HG02798 (cell line): ENCODE results near the gene IL7R.
"Not testable (repeated sequence)": the region's sequence is repeated elsewhere in the genome, so short reads cannot be mapped to it uniquely, and the experiment has no call there.

Source experiments
- ATAC-seq: cut with Tn5 transposase; IDR thresholded peaks from one replicate; pipeline ENCODE4 v1.9.1; 2021; ENCODE audit warnings: mild to moderate bottlenecking; ENCODE audit not compliant: unreplicated experiment, poor library complexity

IL7R gene

GRCh38 chr5:35863159-35863558, 6.5 kb downstream of the IL7R start:
- ATAC-seq = no peak

- ATAC-seq = no peak
Measured at GRCh38 chr5:35867998-35868397, 11.3 kb downstream of the IL7R start.

DNA sequence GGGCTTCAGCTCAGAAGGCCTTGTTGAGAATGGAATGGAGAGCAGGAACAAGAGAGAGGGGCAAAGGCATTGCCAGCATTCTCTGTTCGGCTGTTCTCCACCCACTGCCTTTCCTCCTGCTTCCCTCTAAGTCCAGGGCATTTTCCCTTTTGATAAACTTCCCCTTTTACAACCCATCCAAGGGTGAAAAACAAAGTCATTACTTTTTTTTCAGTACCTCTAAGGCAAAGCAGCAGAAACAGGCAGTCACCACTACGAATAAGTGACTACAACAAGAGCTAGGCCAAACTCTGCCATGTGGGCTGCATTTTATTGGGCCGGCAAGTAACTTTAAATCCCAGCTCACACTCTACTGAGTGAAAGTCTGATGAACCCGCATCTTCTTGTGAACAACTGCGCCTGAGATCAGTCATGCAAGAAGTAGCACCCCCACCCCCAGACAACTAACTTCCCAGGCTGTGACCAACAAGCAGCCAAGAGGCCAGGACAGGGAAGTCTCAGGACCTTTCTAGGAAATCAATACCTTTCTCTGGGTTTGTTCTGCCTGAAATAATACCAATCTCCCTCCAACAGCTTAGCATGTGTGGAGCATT, 13.1 kb downstream of the IL7R start:
- ATAC-seq = no peak

GRCh38 chr5:35870605-35871004, 13.9 kb downstream of the IL7R start:
- no peak for ATAC-seq

DNA sequence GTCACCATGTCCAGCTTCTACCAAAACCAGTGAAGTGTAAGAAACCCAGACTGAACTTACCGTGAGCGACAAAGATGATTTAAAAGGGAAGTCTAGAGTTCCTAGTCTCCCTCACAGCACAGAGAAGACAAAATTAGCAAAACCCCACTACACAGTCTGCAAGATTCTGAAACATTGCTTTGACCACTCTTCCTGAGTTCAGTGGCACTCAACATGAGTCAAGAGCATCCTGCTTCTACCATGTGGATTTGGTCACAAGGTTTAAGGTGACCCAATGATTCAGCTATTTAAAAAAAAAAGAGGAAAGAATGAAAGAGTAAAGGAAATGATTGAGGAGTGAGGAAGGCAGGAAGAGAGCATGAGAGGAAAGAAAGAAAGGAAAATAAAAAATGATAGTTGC, 19.8 kb downstream of the IL7R start:
- no peak for ATAC-seq

DNA sequence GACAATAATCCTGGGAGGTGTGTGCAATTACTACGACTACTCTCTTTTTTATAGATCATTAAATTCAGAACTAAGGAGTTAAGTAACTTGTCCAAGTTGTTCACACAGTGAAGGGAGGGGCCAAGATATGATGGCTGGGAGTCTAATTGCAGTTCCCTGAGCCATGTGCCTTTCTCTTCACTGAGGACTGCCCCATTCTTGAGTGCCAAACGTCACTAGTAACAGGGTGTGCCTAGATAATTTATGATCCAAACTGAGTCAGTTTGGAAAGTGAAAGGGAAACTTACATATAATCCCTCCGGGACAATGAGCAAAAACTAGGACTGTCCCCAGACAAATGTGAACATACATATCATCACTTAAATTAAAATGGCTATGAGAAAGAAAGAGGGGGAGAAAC, 20.2 kb downstream of the IL7R start:
- no peak for ATAC-seq

DNA sequence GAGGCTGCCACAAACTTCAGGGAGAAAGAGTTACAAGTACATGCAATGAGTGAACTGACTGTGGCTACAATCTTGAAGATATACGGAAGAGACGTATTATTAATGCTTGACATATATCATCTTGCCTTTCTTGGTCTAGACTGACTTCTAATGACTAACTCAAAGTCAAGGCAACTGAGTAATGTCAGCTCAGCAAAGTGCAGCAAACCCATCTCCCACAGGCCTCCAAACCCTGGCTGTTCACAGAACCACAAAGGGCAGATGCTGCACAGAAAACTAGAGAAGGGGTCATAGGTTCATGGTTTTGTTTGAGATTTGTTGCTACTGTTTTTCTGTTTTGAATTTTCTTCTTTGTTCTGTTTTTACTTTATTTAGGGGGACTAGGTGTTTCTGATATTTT, 21.0 kb downstream of the IL7R start:
- ATAC-seq = no peak

- no peak for ATAC-seq
Measured at GRCh38 chr5:35878079-35878478, 21.4 kb downstream of the IL7R start.

- ATAC-seq = no peak
Measured at GRCh38 chr5:35879096-35879495, 22.4 kb downstream of the IL7R start.

DNA sequence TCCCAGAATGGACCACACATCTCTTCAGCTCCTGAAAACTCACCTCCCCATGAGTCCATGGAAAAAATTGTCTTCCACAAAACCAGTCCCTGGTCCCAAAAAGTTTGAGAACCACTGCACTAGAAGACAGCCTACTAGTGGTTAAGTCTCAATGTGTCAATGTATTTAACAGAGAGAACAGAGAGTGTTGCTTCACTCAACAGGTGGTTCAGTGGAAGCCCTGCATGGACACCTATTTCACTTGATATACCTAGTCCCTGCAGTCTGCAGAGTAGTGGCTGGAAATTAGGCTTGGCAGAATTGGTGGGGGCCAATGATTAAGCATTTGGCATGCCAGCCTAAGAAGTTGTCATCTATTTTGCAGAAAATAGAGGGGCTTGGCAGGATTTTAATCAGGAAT, 23.0 kb downstream of the IL7R start:
- no peak for ATAC-seq

GRCh38 chr5:35880156-35880555, 23.5 kb downstream of the IL7R start:
- no peak for ATAC-seq

GRCh38 chr5:35881758-35882157, 25.1 kb downstream of the IL7R start:
- no peak for ATAC-seq

- ATAC-seq = no peak
Measured at GRCh38 chr5:35884191-35884769, 27.6 kb downstream of the IL7R start.

DNA sequence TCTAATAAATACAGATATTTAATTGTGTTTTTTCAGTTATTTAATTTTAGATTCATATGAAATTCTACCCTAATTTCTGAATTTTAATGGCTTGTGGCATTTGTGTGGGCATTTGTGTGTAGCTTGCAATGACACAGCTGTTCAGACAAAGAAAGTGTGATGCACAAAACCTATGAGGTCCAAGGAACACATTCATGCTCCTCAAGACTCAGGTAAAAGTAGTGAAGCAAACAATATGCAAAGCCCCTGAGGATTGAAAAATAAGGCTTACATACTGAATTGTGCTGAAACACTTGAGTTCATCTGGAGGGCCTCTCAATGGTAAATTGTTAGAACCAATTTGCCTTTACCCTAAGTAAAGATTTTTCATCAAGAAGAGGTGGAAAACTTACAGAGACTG, 28.1 kb downstream of the IL7R start:
- ATAC-seq = no peak

DNA sequence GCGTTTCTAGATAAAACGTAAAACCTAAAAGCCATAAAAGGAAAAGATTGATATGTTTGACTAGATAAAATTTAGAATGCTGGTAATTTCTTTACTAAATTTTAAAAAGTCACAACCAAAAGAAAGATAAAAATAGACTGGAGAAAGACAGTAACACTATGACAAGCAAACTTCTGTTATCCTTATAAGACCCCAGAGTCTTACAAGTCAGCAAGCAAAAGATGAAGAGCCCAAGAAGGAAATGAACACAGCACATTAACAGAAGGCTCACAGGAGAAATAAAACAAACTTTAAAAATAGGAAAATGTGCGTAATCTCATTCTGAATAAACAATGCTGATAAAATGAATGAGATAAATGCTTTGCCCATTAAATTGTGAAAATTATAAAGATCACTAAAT, 29.7 kb downstream of the IL7R start:
- ATAC-seq = no peak

DNA sequence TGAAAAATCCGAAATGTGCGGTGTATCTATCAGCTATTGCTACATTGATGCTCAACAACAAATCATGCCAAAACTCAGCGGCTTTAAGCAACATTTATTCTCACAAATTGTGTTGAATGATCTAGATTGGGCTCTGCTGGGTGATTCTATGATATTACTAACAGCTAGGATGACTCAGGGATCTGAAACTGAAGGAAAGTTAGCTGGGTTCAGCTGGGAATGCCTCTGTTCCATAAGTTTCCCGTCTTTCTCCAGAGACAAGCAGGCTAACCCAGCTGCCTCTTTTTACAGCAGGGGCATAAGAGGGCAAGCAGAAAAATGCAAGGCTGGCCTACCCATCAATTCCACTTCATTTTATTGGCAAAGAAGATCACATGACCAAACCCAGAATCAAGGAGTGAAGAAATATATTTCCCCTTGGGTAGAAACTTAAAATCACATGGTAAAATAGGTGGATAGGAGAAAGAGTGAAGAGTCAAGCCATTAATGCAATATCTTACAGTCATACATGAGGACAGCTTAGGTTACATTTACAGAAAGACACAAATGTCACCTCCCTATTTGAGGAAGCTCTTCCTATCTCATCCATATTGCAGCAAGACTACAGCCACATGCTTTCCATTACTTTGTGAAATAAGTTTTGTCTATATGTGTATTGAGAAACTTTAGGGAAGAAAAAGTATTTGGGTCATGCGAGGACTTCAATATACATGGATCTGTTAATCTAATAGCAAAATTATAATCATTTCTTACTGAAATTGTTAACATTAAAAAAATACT, 30.8 kb downstream of the IL7R start:
- no peak for ATAC-seq

DNA sequence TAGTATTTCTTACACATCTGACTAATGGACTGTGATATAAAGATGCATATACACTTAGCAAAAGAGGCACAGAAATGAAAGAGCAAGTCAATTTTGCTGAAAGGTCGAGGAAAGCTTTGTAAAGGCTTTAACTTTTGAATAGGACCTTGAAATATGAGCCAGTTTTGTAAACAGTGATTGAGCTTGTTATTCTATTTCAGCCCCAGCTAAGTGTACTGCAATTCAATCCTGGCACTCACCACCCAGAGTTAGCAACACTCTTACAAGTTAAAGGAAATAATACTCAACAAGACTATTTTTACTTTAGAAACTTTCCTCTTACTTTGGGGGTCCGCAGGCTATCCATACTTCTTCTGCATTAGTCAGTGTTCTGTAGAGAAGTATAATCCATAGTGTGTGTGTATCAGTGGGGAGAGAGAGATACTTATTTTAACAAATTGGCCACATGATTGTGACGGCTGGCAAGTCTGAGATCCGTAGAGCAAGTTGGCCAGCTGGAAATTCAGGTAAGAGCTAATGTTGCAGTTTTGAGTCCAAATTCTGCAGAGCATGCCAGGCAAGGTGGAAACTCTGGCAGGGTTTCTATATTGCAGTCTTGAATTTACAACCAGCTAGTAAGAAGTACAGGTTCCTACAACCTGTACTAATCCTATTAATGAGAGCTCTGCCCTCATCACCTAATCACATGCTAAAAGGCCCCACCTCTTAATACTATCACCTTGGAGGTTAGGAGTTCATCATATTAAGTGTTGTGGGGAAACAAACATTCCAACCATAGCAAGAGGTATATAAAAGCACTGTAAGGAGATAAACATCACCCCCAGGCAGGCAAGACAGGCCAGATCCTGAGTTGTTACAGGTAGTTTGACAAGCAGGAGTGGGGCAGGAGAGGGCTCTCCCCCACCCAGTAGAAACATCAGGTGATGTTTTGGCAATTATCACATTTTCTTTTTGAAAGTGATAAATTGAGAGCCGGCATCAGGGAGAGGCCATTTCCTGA, 33.6 kb downstream of the IL7R start:
- no peak for ATAC-seq

- not testable (repeated sequence) for ATAC-seq
Measured at GRCh38 chr5:35892799-35893198, 36.1 kb downstream of the IL7R start.

- no peak for ATAC-seq
Measured at GRCh38 chr5:35894131-35894530, 37.4 kb downstream of the IL7R start.

DNA sequence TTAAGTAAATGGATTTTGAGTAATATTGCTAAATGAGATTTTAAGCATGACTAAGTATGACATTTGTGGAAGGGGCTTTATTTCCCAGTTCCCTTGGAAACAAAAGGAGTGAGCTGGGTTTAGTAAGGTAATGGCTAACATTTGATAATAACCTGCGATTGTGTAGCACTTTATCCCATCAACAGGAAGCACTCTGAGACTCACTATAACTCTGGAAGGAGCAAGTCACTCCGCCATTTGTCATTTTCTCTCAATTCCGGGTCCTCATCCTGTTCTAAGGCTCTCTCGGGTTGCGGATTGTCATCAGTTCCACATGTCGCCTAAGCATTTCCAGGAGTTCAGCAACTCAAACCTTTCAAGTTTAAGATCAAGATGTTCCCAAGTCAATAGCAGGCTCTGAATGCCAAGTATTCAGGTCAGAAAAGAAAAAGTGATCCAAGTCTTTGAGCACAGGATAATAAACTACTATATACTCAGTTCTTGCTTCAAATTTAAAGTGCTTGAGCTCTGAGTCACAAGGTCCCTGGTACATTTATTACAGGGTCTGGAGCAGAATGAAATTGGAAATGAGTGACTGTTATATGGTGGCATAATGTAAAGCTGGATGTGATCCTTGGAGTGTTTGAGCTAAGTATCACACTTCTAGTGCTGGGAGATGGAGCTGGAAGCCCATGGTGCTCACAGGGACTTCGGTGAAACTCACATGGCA, 42.4 kb downstream of the IL7R start:
- ATAC-seq = no peak
